Duodenal mucosa (tissue), 2 donors: ENCODE measurements around the gene JAML.

ENCODE experiments used
- H3K27ac ChIP-seq: one replicate; pipeline ENCODE4 v1.7.0; 2013; ENCODE audit warnings: low read depth, low read length
- H3K27me3 ChIP-seq, 2 donors: one replicate each; pipeline ENCODE4 v1.7.0; 2013; ENCODE audit warnings: low read length in 2 of 2, control low read depth in 1 of 2; ENCODE audit not compliant: insufficient read depth in 2 of 2, control insufficient read depth in 1 of 2
- H3K36me3 ChIP-seq, 2 donors: one replicate each; pipeline ENCODE4 v1.7.0; 2013; ENCODE audit warnings: low read length in 2 of 2, control low read depth in 1 of 2; ENCODE audit not compliant: insufficient read depth in 2 of 2, control insufficient read depth in 1 of 2
- H3K4me1 ChIP-seq, 2 donors: one replicate each; pipeline ENCODE4 v1.7.0; 2013; ENCODE audit warnings: low read length in 2 of 2, control low read depth in 1 of 2; ENCODE audit not compliant: insufficient read depth in 2 of 2, control insufficient read depth in 1 of 2
- H3K4me3 ChIP-seq, 2 donors: one replicate each; pipeline ENCODE4 v1.7.0; 2013; ENCODE audit warnings: low read length in 2 of 2, low read depth in 1 of 2
- H3K9ac ChIP-seq, 2 donors: one replicate each; pipeline ENCODE4 v1.7.0; 2013; ENCODE audit warnings: low read length in 2 of 2, low read depth in 1 of 2
- H3K9me3 ChIP-seq, 2 donors: one replicate each; pipeline ENCODE4 v1.7.0; 2013; ENCODE audit warnings: low read length in 2 of 2, control low read depth in 1 of 2; ENCODE audit not compliant: control insufficient read depth in 1 of 2

JAML gene

DNA sequence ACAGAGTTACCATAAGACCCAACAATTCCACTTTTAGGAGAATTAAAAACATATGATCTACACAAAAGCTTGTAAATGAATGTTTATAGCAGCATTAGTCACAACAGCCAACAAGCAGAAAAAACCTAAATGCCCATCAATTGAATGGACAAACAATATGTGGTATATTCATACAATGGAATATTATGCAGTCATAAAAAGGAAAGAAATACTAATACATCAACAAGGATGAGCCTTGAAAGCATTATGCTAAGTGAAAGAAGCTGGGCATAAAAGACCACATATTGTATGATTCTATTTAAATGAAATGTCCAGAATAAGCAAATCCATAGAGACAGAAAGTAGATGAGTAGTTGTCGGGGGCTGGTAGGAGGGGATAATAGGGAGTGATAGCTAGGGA is 34.3 kb upstream of the JAML start:
- H3K9ac ChIP-seq = no peak overlapping the region
- H3K9me3 ChIP-seq = no peaks in the 10 kb centered on the region
- peaks cover 6 to 22% of the 10 kb centered on the region in 2 donors for H3K36me3 ChIP-seq
- peaks cover 13 to 26% of the 10 kb centered on the region in 2 donors for H3K4me1 ChIP-seq
- no peak overlapping the region for H3K4me3 ChIP-seq
- H3K27me3 ChIP-seq = peaks cover 0 to 3% of the 10 kb centered on the region in 2 donors
- no peak overlapping the region for H3K27ac ChIP-seq

DNA sequence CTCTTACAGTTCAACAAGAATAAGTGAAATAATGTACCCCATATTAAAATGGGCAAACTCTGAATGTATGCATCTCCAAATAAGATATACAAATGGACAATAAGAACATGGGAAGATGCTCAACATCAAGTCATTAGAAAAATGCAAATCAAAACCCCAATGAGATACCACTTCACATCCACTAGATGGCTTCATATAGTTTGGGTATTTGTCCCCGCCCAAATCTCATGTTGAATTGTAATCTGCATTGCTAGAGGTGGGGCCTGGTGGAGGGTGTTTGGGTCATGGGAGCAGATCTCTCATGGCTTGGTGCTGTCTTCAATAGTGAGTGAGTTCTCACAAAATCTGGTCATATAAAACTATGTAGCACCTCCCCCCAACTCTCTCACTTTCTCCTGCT is 33.6 kb upstream of the JAML start:
- H3K27me3 ChIP-seq = peaks cover 0 to 3% of the 10 kb centered on the region in 2 donors
- no peak overlapping the region for H3K9ac ChIP-seq
- H3K9me3 ChIP-seq = no peaks in the 10 kb centered on the region
- peaks cover 6 to 22% of the 10 kb centered on the region in 2 donors for H3K36me3 ChIP-seq
- H3K4me3 ChIP-seq = no peak overlapping the region
- peaks cover 12 to 23% of the 10 kb centered on the region in 2 donors for H3K4me1 ChIP-seq
- no peak overlapping the region for H3K27ac ChIP-seq

DNA sequence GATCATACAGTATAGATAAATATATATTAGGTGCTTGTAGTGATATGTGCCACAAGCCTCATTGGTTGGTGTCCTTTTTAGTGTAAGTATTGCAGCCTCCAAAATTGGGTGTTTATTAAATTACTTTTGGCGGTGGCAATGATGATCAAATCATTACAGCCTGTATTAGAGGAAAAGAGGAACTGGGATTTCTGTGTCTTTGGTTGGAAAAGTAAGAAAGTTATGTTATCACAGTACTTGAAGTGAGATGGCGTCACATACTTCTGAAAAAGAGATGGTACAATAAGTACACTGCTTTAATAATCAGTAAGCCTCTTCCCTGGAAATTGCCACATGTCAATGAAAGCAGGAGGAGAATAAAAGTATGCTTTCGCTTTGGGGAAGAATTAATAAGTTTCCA is 27.9 kb upstream of the JAML start:
- H3K4me3 ChIP-seq = peak overlapping the region; percentile 85 to 88

DNA sequence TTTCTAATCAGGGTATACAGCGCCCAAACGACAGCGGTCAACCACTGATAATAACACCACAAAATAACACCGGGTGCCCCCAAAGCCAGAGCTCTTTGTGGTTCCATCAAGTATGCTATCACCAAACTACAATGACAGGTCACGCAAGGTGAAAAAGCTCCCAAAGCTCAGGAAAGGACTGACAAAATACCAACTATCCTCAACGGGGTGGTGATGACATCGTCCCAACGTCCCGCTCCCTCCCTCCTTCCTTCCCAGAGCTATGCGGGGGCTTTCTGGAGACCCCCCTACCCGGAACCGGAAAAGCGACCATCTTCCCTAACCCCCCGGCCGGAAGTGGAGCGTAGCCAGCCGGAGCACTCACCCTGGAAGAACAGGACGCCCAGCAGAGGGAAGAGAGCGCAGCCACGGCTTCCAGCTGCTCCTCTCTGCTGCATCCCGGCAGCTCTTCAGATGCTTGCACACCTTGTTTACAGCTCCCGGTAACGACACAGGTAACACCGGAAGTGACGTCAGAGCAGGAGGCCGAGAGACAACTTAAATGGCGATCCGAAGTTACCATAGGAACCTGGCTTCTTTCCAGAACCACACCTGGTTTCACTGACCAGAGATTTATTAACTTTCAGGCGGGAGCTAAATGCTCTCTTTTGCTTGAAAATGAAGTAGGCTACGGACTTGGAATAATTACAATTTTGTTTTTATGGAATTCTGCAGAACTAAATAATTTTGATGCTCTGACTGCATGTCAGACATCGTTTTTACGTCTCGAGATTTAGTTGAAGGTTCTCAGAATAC is 27.2 kb upstream of the JAML start, which contains the start of gene MPZL3:
MPZL3 (minus strand) TSS at position 508 of the 795 bp plus-strand sequence; CDS start at position 437, 71 bp downstream.
- Histone ChIP-seq H3K36me3 (peaks cover 0 to 2% of the 10 kb centered on the region in 2 donors), H3K9me3 (no peaks in the 10 kb centered on the region), H3K4me3 (peak within 1 kb of the TSS; percentile 85 to 88), H3K27me3 (no peaks in the 10 kb centered on the region), H3K27ac (peak within 1 kb of the TSS; percentile 78), H3K9ac (peak within 1 kb of the TSS; percentile 65 to 79), H3K4me1 (peaks cover 10 to 13% of the 10 kb centered on the region in 2 donors)

More for the DNA sequence above, 27.9 kb upstream of the JAML start:
- H3K36me3 ChIP-seq = peaks cover 0 to 5% of the 10 kb centered on the region in 2 donors
- H3K4me1 ChIP-seq = peaks cover 8 to 10% of the 10 kb centered on the region in 2 donors
- H3K9me3 ChIP-seq = no peaks in the 10 kb centered on the region
- H3K27me3 ChIP-seq = no peaks in the 10 kb centered on the region
- peak overlapping the region; percentile 6 to 79 for H3K9ac ChIP-seq
- peak overlapping the region; percentile 28 for H3K27ac ChIP-seq

DNA sequence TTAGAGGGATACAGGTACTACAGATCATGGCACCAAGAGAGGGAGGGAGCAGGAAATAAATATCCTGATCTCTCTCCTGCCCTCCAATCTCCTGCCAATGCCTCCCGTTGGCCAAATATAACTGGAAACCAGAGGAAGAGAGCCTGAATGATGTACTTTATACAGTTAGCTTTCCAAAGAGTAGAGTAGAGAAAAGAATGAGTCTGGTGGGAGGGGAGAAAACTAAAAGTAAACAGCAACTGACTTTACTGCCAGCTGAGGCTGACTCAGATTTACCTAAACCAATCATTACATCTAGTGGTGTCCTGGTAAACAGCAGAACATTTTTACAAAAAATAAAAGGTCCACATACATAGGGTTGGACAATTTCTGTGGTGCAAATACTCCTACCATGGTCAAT is 22.2 kb upstream of the JAML start:
- H3K4me1 ChIP-seq = peaks cover under 1 to 9% of the 10 kb centered on the region in 2 donors
- H3K36me3 ChIP-seq = no peaks in the 10 kb centered on the region
- no peak overlapping the region for H3K4me3 ChIP-seq
- H3K27ac ChIP-seq = no peak overlapping the region
- no peaks in the 10 kb centered on the region for H3K27me3 ChIP-seq
- no peak overlapping the region for H3K9ac ChIP-seq
- H3K9me3 ChIP-seq = no peaks in the 10 kb centered on the region

DNA sequence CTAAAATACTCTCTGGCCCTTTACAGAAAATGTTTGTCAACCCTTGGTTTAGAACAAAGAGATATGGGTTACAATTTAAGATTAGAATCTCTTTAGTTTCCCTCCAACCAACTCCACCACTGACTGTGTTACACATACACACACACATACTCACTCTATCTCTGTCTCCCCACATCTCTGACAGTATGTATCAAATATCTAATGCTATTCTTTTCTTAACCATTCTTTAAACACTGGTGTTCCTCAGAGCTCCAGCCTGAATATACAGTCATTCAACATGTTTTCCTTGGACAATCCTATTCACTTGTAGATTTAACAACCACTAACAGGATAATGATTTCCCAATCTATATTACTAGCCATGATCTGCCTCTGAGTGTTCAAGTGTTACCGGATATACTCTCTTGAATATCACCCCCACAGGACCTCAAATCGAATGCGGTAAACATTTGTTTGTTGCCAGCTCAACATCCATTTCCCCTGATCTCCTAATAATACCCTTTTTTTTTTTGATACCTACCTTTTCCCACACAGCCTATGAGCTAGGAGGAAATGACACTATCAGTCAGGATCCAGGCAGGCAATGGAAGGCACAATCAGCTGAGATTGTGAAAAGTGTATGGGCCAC is 21.2 kb upstream of the JAML start:
- H3K27me3 ChIP-seq = no peaks in the 10 kb centered on the region
- no peak overlapping the region for H3K9ac ChIP-seq
- H3K4me1 ChIP-seq = peaks cover 9 to 18% of the 10 kb centered on the region in 2 donors
- no peak overlapping the region for H3K4me3 ChIP-seq
- no peaks in the 10 kb centered on the region for H3K9me3 ChIP-seq
- H3K27ac ChIP-seq = no peak overlapping the region
- no peaks in the 10 kb centered on the region for H3K36me3 ChIP-seq

DNA sequence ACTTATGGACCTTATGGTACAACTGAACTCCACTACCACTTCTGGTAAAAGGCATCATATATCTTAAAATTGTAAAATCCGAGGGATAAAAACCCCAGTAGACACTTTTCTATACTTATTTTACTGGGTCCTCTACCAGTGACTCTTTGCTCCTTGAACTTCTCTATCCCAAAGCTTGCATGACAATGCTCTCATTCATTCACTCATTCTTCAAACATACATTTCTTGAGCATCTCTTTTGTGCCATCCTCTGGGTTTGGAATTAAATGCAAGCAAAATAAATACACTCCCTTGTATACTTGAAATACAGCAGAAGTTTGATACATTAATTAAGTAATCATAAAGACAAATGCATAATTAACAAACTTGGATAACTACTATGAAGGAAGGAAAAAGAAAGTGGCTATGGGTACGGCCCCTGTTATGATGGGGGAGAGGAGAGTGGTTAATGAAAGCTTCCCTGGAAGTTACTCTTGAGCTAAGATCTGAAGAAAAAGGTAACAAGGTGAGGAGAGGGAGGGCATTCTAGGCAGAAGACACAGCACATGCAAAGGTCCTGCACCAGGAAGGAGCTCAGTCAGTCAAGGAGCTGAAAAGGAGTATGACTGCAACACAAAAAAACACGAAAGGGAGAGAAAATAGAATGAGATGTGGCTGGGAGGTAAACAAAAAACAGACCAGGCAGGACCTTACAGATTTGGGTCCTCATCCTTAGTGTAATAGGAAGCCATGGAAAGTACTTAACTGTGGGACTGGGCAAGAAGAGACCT is 19.4 kb upstream of the JAML start:
- peaks cover 23 to 30% of the 10 kb centered on the region in 2 donors for H3K4me1 ChIP-seq
- no peak overlapping the region for H3K27ac ChIP-seq
- H3K27me3 ChIP-seq = no peaks in the 10 kb centered on the region

DNA sequence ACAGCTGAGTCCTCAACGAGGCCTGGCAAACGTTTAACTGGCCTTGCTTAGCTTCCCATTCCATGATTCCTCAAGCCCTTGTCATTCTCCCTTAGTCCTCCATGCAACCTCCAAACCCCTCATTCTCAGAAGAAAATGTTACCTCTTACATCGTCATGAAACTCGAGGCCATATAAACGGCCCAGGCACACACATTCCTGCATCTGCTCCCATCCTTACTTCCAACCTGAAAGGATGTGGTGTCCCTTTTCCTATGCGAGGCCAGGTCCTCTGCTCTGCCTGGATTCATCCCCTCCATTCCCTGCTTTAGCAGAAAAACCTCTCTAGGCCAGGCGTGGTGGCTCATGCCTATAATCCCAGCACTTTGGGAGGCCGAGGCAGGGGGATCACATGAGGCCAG is 18.4 kb upstream of the JAML start:
- Histone ChIP-seq H3K9me3 (no peaks in the 10 kb centered on the region), H3K27ac (no peak overlapping the region), H3K9ac (no peak overlapping the region), H3K27me3 (no peaks in the 10 kb centered on the region), H3K4me3 (no peak overlapping the region), H3K4me1 (peaks cover 23 to 30% of the 10 kb centered on the region in 2 donors), H3K36me3 (no peaks in the 10 kb centered on the region)

More for the DNA sequence above, 19.4 kb upstream of the JAML start:
- Histone ChIP-seq H3K4me3 (no peak overlapping the region), H3K9ac (no peak overlapping the region), H3K36me3 (no peaks in the 10 kb centered on the region), H3K9me3 (no peaks in the 10 kb centered on the region)

DNA sequence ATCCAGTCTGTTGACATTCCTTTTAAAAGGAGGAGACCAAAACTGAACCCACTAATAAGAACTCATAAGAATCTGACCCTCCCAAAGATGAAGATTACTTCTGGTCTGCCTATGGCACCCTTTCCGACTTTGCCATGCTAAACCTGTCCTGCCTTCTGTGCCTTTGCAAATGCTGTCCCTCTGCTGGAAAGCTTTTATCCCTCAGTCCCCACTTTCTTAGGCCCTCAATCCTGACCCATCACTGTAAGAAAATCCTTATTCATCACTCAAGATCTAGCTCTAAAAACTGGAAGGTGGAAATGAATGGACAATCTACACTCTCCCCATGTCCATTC is 16.9 kb upstream of the JAML start:
- Histone ChIP-seq H3K27ac (no peak overlapping the region), H3K36me3 (peaks cover 0 to 4% of the 10 kb centered on the region in 2 donors), H3K9ac (no peak overlapping the region), H3K27me3 (no peaks in the 10 kb centered on the region), H3K4me1 (peaks cover 21 to 23% of the 10 kb centered on the region in 2 donors), H3K4me3 (peak overlapping the region in 1 of 2 donors; percentile 46), H3K9me3 (no peaks in the 10 kb centered on the region)
